HG03571 (cell line): ENCODE measurements around the gene DNAAF9.

ENCODE experiments used
- ATAC-seq: cut with Tn5 transposase; IDR thresholded peaks from one replicate; pipeline ENCODE4 v1.9.1; 2021; ENCODE audit not compliant: unreplicated experiment

Gene DNAAF9

DNA sequence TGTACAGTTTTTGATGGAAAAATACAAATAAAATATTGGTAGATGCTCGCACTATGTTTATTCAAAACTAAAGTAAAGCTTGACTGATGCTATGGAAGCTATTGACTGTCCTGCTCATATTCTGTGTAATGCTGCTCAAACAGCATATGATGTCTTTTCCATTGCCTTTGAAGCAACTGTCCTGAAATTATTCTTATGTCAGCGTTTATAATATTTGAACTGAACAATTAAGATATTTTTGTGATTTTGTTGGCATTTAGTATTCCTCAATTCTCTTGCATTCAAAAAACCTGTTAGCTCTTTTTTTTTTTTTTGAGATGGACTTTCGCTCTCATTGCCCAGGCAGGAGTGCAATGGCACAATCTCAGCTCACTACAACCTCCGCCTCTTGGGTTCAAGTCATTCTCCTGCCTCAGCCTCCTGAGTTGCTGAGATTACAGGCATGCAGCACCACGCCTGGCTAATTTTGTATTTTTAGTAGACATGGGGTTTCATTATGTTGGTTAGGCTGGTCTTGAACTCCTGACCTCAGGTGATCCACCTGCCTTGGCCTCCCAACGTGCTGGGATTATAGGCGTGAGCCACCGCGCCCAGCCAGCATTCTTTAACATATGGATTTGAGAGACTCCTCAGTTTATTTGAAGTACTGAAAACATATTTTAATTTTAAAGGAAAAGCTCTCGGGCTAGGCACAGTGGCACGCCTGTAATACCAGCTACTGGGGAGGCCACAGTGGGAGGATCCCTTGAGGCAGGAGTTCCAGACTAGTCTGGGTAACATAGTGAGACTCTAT lies 5.3 kb upstream of the DNAAF9 start:
- no peak for ATAC-seq

DNA sequence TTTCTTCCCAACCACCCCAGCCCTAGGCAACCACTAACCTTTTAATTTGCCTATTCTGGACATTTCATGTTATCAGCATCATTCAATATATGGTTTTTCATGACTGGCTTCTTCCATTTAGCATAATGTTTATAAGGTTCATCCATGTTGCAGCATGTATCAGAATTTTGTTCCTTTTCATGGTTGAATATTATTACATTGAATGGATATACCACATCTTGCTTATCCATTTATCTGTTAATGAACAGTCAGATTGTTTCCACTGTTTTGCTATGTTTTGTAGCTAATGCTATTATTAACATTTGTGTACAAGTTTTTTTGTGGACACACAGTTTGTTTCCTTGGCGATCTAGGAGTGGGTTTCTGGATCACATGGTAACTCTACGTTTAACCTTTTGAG lies 3.0 kb upstream of the DNAAF9 start:
- ATAC-seq, result no peak

DNA sequence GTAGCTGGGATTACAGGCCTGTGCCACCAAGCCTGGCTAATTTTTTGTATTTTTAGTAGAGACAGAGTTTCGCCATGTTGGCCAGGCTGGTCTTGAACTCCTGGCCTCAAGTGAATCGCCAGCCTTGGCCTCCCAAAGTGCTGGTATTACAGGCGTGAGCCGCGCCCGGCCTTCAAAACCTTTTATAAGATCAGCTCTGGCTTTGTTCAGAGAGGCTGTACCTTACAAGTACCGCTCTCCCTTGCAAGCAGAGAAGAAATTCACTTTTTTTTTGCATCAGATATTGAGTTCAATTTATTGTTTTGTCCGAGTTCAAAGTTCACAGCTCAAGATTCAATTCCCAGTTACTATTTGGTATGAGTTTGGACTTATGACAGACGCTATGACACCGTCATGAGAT lies 1.9 kb upstream of the DNAAF9 start:
- no peak for ATAC-seq

DNA sequence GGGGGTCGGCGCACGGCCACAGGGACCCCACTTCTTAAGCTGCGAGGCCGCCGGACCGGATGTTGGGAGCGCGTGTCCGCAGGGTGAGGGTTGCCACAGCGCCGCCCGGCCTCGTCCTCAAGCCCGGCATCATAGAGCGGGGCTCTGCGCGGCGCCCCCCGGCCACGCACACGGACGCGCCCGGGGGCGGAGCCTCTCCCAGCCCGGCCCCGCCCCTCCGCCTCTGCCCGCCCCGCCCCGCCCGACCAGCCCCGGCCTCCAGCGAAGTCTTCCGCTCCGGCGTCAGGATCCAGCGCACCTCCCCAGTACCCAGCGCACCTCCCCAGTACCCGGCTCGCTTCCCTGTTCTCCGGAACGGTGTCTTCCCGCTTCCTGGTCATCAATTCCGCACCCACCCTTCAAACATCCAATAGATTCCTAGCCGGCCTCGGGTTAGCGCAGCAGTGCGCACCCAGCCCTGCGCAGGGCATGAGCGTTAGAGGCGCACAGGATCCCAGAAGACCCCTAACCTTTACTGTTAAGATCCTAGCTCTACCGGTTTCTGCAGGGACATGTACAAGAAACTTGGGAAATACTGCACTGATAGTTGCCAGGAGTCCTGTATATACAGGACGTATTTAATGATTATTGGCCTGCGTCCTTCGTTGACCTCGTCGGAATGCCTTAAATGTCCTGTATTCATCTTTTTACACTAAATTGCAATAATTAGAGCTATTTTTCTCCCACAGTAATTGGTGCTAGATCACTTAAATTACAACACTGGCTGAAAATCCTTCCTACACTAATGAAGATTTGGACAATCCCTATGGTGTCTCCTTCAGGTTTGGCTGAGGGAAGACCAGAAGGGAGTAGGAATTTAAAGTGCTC lies 535 bp upstream of the DNAAF9 start:
- peak; percentile 48 for ATAC-seq

DNA sequence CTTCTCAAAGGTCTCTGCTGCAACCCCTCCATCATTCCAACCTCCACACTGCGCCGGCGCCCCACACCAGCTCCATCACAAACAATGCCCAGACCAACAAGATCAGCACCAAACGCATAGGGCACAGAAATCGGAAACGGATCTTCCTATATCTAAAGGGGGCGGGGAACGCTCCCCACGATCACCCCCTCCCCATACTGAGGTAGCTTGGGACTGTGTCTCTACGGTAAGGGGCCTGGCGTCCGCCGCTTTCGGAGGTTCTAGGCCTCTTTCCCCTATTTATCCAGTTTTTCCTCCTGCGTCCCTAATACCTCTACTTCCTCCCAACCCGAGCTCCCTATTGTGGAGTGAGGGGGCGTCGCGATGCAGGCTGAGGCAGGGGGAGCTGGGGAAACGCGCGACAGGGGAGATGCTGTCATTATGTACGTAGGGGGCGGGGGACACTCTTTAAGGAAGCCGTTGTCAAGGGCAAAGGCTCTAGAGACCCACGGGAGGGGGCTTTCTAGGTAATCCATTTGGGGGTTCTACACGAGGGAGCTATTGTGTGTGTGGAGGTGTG lies 909 bp downstream of the DNAAF9 start:
- no peak for ATAC-seq

DNA sequence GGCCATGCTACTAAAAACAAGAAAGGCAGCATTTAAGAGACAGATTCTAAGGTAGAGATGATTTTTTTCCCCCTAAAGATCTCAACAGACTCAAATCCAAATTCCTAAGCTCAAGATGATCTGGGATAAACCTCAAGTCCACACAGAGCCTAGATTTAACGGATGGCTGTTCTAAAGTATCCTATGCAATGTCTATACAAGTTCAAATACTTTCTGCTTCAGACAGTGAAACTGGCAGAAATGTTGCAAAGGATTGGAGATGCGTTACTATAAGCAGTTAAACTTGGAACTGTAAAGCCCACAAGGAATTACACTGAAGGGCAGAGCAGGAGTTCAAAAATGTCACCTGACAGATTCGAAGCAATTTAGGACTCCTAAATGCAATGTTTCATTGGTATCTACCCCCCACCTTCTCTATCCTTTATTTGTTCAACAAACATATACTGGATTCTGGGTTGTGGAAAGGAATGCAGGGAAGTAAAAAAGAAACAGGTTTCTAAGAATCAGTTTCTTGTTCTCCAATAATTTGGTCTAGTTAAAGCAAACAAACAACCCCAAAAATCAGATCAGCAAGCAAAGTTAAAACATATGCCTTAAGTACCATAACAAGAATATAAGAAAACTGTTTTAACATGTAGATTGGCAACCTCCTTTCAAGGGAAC lies 1.6 kb downstream of the DNAAF9 start:
- ATAC-seq, result no peak

DNA sequence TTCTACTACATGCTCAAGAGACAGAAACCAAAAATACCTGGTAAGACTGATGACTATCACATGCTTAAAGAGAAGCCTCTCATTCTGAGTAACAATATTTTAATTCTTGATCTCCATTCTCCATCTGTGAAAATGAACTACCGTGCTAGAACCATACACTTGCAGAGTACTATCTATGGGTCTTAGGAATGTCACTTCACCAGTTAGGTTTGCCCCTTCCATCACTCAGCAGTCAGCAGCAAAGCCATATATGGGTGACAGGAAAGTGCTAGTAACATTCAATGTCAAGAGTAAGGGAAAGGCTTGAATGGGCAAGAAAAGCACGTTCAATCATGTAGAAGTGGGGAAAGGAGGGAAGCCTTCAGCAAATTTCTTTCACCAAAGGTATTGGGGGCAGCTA lies 2.3 kb downstream of the DNAAF9 start:
- ATAC-seq, result no peak

DNA sequence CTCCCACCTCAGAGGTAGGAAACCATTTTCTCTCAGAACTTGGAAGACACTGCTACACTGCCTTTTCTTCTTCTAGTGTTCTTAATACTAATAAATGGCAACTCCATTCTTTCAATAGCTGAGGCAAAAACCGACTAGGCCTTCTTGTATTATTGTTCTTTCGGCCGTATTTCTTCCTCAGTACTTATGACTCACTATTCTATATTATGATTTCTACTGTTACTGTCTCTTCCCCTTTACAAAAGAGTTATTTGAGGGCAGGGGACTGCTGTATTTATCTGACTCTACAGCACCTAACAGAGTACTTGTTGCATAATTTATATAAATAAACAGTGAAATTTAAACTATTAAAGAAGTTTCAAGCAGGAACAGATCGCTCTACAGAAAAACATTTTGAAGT lies 3.1 kb downstream of the DNAAF9 start:
- ATAC-seq, result no peak

DNA sequence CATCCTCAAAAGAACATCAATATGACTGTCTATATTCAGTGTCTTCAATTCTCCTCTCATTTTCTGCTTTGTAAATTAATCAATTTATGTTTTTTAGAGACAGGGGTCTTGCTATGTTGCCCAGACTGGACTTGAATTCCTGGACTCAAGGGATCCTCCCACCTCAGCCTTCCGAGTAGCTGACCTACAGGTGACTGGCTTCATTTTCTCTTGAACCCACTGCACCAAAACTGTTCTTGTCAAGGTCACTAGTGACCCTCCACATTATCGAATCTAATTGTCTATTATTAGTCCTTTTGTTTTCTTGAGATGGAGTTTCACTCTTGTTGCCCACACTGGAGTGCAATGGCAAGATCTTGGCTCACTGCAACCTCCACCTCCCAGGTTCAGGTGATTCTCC lies 3.7 kb downstream of the DNAAF9 start:
- no peak for ATAC-seq

DNA sequence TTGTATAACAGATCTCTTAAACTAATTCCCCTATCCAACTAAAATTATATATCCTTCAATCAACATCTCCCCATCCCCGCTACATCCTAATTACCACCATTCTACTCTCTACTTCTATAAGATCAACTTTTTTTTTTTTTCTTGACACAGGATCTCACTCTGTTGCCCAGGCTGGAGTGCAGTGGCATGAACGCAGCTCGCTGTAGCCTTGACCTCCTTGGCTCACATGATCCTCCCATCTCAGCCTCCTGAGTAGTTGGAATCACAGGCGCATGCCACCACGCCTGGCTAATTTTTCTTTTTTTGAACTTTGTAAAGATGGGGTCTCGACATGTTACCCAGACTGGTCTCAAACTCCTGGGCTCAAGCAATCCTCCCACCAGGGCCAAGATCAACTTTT lies 5.0 kb downstream of the DNAAF9 start:
- ATAC-seq, result no peak

DNA sequence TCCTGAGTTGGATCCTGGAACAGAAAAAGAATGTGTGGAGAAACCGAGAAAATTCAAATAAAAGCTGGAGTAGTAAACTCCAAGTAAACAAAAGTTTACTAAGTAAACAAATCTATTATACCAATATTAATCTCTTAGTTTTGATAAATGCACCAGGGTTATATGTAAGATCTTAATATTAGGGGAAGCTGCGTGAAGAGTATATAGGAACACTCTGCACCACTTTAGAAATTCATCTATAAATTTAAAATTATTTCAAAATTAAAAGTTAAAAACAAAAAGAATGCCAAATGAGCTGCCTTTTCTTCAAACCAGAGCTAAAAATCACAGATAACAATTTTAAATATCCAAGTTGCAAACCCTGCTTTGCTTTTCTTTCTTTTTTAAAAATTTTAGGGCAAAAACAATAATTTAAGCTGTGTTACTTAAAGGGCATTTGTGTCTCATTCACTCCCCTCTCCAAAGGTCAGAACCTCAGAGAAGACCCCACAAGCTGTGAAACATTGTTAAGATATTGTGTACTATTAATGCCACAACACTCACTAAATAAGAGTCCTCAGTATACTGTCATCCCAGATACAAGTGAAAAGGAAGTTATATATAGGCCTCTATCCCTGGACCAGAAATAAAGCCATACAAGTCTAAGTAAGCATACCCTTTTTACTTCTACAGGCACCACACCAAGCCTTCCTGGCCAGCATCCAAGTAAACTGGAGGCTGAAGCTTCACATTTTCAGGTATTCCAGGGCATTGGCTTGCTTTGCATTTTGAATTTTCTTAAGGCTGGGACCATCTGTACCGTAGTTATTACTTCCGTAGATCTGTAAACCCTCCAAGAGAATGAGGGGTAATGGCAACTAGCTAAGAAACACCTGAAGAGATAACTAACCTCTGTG lies 7.0 kb downstream of the DNAAF9 start:
- ATAC-seq, result no peak

DNA sequence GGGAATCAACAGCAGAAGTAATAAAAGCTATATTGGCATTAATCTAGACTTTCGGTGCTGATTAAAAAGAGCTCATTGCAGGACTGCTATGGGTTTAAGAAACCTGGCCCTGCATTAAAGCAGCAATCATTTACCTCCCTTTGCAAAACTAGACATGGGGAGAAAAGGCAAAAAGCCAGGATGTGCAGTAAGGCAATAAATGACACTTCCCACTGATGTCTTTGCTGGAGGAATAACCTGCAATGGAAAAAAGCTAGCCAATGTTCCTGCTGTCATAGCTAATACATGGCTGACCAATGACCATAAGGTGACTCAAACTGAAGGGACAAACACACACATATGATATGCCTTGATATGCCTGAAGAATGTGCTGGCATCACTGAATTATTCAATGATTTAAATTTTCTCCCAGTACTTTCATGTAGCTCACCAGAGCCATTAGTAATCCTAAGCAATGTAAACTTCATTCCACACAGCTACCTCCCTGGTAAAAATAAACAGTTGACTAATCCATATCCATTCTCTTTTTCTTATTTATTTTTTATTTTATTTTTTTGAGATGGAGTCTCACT lies 8.7 kb downstream of the DNAAF9 start:
- ATAC-seq, result no peak

DNA sequence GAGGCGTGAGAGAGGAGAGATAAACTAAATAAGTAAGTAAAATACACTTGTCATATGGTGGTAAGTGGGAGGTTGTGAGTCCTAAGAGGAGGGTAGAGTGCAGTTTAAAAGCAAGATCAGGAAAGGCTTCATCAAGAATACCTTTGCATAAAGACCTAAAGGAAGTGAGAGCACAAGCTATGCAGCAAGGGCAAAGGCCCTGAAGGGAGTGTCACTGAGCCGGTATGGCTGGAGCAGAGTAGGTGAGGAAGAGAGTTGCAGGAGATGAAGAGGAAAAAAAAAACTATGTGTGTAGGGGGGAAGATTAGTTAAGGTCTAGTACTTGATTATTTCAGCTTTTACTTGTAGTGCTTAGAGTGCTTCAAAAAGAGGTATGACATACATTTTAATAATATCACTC lies 11.0 kb downstream of the DNAAF9 start:
- no peak for ATAC-seq

DNA sequence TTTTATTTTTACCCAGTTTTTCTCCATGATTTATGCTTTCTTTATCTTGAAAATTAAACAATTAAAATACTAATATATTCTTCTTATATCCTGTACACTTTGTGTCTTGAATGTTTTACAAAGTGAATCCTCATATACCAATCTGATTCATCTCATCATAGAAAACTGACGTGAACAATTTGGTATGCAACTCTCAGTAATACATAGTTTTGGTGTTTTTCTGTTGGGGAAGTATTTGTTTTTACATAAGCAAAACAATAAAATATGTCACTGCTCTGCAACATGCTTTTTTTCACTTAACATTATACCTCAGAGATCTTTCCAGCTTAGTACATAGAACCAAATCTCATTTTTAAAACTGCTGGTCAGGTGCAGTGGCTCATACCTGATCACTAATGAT lies 14.7 kb downstream of the DNAAF9 start:
- ATAC-seq, result no peak

DNA sequence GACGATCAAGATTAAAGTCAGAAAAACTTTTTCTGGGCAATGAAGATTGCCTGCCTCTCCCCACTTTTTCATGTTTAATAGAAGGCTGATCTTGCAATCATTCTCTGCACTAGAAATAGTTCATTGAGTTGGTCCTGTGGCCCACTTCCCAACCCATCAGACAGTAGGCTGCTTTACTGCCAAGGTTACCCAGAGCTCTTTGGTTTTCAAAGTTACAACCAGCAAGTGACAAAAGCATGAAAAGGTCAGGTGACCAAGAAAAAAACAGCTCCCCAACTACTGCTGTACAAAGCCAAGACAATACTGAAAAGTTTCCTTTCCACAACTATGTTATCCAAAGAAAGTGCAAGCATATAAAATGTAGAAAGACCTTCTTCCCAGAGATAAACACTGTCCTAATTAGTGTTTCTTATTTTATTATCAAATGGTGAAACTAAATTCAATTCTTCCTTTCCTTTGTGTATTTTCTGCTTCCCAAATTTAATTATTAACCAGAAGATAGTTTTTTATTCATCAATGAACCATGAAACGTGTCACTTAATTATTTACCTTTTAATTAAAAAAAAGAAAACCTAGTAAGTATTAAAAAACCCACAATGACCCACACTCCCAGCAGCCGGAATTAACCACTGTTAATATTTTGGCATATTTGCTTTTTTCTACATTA lies 16.6 kb downstream of the DNAAF9 start:
- ATAC-seq, result no peak

DNA sequence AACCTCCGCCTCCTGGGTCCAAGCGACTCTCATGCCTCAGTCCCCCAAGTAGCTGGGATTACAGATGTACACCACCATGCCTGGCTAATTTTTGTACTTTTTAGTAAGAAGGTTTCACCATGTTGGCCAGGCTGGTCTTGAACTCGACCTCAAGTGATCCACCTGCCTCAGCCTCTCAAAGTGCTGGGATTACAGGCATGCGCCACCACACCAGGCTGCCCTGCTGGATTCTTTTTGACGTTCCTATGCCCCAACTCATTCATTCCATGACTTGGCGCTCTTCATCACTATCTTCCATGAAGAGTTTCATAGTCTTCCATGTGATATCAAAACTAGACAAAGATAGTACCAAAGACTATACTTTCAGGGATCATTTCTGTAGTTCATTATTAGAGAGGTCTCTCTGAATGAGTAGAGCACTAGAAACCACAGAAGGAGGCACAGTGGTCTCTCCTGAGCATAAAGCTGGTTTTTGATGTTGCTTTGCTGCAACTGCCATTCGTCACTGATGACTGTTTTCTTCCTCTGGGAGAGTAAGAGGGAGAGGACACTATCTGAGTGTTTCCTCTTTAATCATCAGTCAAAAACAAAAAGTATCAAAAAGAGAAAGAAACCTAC lies 23.5 kb downstream of the DNAAF9 start:
- ATAC-seq, result no peak

DNA sequence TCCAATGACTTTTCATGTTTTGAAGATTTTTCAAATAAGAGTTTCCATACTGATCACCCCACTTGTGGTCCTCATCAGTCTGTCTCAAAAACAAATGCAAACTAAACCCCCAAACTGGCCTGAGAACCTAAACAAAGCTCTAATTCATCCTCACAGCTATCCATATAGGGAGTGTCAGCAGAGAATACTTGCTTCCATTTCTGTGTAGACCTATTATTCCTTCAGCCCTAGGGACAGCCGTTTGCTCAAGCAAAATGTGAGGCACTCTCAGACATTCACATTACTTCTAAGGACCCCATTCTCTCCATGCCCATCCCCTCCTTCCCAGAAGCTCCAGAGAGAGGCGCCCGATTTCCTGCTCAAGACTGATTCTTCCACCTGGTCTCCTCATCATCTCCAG lies 24.6 kb downstream of the DNAAF9 start:
- ATAC-seq, result no peak

DNA sequence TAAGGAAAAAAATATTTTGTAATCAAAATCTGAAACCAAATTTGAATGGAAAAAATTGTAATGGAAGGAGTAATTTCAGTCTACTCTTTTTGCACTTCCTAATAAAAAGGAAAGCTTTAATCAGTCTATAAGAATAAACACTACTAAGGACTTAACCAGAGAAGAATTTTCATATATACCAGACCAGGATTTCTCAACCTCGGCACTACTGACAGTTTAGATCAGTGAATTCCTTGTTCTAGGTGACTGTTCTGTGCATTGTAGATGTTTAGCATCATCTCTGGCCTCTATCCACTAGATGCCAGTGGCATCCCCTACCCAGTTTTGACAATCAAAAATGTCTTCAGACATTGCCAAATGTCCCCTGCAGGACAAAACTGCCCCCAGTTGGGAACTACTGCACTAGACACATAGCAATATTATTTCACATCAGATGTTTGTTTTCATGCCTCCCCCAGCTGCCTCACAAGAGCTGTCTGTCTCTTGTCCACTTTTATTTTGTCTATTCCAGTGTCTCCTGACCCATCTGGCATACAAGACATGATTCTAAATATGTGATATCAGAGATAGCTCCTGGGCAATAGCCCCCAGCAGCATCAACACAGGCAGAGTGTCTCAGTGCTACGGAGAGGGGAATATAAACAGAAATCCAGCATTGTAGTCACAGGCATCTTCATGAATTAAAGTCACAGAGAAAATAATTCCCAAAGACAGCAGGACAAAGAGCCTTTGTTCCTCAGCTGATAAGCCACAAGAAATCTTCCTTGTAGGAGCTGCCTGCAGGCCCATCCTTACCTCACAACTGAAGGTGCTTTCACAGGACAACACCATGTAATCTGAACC lies 27.0 kb downstream of the DNAAF9 start:
- no peak for ATAC-seq
